Measurements from ENCODE around the gene KRTAP9-6. TPM values are rescaled to one million over a fixed set of nuclear protein-coding genes. Genes with fewer than 3 reads are reported as not detected.

KRTAP9-6 gene
- polyA plus RNA-seq, 2 of the 4 experiments (the other 2 are of a cell fraction): not detected

- no peak within 1 kb of the TSS for H3K27ac ChIP-seq
- no peak for FAIRE-seq
- no peak within 1 kb of the TSS for H3K4me2 ChIP-seq
- no peak; a peak in 1 of 6 replicates for ATAC-seq
- H3K4me3 ChIP-seq: no peak within 1 kb of the TSS
- 78% methylated on average over 7 of the region's 7 CpGs for WGBS (ENCODE audit: missing lambda C conversion rate)
- CTCF ChIA-PET: interaction anchor here (1.0 to 3.2 kb wide), 6 partner anchors 13 to 399 kb away, joined by 3 to 23 read pairs (median 4); no protein-coding TSS in a partner anchor
- no peaks in the 10 kb centered on the region for H3K9me3 ChIP-seq
- no peaks in the 10 kb centered on the region for H3K4me1 ChIP-seq
- no peak for DNase-seq (ENCODE audit: low read depth in 1 of 2, low spot score in 1 of 2)
- TF ChIP-seq HEYL (CRISPR knock-in tag; IDR thresholded peaks at IDR 0.05): no peak
- no peak for TF ChIP-seq FOSL2 (IDR thresholded peaks at IDR 0.05)
- TF ChIP-seq FOSL2 (CRISPR knock-in tag; IDR thresholded peaks at IDR 0.05): no peak
- POLR2A ChIA-PET: no interaction called here
Measured at GRCh38 chr17:41308918-41309359, 43.8 kb downstream of the KRTAP9-6 start, which contains the start of gene KRTAP16-1. Gene KRTAP16-1 (minus strand): TSS chr17:41309309. CDS start chr17:41309253, 56 bp downstream.

DNA sequence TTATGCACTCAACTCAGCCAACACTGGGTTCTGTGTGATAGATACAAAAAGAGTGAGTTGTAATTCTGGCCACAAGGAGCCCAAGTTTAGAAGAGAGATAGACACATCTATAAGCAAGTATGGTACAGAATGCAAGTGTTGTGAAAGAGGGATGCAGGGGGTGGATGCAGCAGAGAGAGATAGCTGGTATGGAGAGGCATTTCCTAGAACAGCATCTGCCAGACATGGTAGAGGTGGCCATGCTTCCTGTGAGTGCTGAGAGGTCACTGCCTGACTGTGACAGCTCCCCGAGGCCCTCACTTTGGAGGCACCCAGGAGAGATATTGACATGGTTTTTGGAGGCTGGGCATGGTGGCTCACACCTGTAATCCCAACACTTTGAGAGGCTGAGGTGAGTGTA, 45.9 kb downstream of the KRTAP9-6 start:
- ATAC-seq (no peak), FAIRE-seq (no peak), DNase-seq (ENCODE audit: low read depth in 1 of 2, low spot score in 1 of 2) (no peak)
- ChIA-PET CTCF (no interaction called here), POLR2A (no interaction called here)
- no peak overlapping the region for H3K4me2 ChIP-seq
- H3K4me1 ChIP-seq: no peaks in the 10 kb centered on the region
- WGBS (ENCODE audit: missing lambda C conversion rate): 33% methylated on average over 1 of the region's 1 CpG
- no peaks in the 10 kb centered on the region for H3K9me3 ChIP-seq
- no peak overlapping the region for H3K4me3 ChIP-seq
- TF ChIP-seq MAFK (IDR thresholded peaks at IDR 0.05; ENCODE audit: partially characterized antibody): no peak
- no peak for TF ChIP-seq FOSB (CRISPR knock-in tag; IDR thresholded peaks at IDR 0.05)
- TF ChIP-seq FOSL2 (IDR thresholded peaks at IDR 0.05): no peak
- TF ChIP-seq FOSL2 (CRISPR knock-in tag; IDR thresholded peaks at IDR 0.05): no peak
- TF ChIP-seq SREBF2 (IDR thresholded peaks at IDR 0.05): no peak
- no peak for TF ChIP-seq PHF8 (IDR thresholded peaks at IDR 0.05; ENCODE audit: borderline replicate concordance, low read depth)
- no peak for TF ChIP-seq ZC3H11A (IDR thresholded peaks at IDR 0.05)
- TF ChIP-seq TFCP2L1 (CRISPR knock-in tag; IDR thresholded peaks at IDR 0.05): no peak
- TF ChIP-seq EP300 (IDR thresholded peaks at IDR 0.05): no peak
- no peak for TF ChIP-seq BCL3 (IDR thresholded peaks at IDR 0.05)
- H3K27ac ChIP-seq: no peak overlapping the region

DNA sequence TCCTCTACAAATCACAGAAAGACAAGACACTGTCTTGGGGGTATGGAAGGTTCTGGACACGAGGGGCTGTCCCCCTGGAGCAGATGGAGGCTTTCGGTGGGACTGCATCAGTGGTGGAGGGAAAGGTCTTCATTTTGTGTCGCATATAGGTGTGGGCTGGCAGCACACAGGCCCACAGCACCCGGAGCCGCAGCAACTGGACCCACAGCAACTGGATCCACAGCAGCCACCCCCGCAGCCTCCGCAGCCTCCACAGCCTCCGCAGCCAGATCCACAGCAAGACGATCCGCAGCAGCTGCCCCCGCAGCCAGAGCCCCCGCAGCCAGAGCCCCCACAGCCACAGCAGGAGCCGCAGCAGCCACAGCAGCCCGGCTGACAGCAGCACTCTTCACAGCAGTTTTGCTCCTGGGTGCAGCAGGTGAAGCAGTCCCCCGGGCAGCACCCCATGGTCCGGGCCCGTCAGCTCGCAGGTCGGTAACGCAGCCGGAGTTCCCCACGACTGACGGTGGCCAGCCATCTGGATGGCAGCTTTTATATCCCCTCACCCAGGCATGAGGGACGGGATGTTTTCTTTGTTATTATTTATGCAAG, 50.1 kb downstream of the KRTAP9-6 start, which contains the start of gene KRTAP17-1:
Gene KRTAP17-1, minus strand, starts transcription at position 507 of the 591 bp plus-strand sequence. Its CDS starts 60 bp downstream, at position 447.
- TF ChIP-seq PHF8 (IDR thresholded peaks at IDR 0.05; ENCODE audit: borderline replicate concordance, low read depth) (no peak), CBX2 (IDR thresholded peaks at IDR 0.05; ENCODE audit: borderline replicate concordance, low read depth) (no peak), TFCP2L1 (CRISPR knock-in tag; IDR thresholded peaks at IDR 0.05) (no peak), HMGXB4 (CRISPR knock-in tag; IDR thresholded peaks at IDR 0.05; ENCODE audit: borderline replicate concordance) (no peak), KDM1A (IDR thresholded peaks at IDR 0.05; ENCODE audit: low read depth) (no peak), NFE2L2 (conservative IDR thresholded peaks at IDR 0.05; ENCODE audit: low read length) (no peak), POLR2AphosphoS2 (conservative IDR thresholded peaks at IDR 0.05; ENCODE audit: low read length) (no peak), EP300 (IDR thresholded peaks at IDR 0.05) (no peak), FOXS1 (CRISPR knock-in tag; IDR thresholded peaks at IDR 0.05) (no peak), HOXB5 (CRISPR knock-in tag; IDR thresholded peaks at IDR 0.05) (no peak), HOXA7 (CRISPR knock-in tag; IDR thresholded peaks at IDR 0.05) (no peak), MYC (IDR thresholded peaks at IDR 0.05; ENCODE audit: borderline replicate concordance, low read length) (no peak), RNF2 (IDR thresholded peaks at IDR 0.05; ENCODE audit: borderline replicate concordance, low read depth) (no peak), SMC3 (IDR thresholded peaks at IDR 0.05) (no peak), HEYL (CRISPR knock-in tag; IDR thresholded peaks at IDR 0.05) (no peak), MAFK (IDR thresholded peaks at IDR 0.05; ENCODE audit: partially characterized antibody) (no peak), NPAS2 (CRISPR knock-in tag; IDR thresholded peaks at IDR 0.05; ENCODE audit: borderline replicate concordance) (no peak)
- TF ChIP-seq, protein P1, sequence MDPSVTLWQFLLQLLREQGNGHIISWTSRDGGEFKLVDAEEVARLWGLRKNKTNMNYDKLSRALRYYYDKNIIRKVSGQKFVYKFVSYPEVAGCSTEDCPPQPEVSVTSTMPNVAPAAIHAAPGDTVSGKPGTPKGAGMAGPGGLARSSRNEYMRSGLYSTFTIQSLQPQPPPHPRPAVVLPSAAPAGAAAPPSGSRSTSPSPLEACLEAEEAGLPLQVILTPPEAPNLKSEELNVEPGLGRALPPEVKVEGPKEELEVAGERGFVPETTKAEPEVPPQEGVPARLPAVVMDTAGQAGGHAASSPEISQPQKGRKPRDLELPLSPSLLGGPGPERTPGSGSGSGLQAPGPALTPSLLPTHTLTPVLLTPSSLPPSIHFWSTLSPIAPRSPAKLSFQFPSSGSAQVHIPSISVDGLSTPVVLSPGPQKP (IDR thresholded peaks at IDR 0.05; ENCODE audit: low read depth, low read length): no peak
- TF ChIP-seq, protein P2, sequence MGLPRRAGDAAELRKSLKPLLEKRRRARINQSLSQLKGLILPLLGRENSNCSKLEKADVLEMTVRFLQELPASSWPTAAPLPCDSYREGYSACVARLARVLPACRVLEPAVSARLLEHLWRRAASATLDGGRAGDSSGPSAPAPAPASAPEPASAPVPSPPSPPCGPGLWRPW (IDR thresholded peaks at IDR 0.05): no peak
- no peak for FAIRE-seq
- CTCF ChIA-PET: interaction anchor here (0.6 to 4.3 kb wide), 5 partner anchors 13 to 682 kb away, joined by 4 to 25 read pairs (median 10); no protein-coding TSS in a partner anchor
- ATAC-seq: no peak
- no peak within 1 kb of the TSS for H3K4me2 ChIP-seq
- no peaks in the 10 kb centered on the region for H3K4me1 ChIP-seq
- WGBS (ENCODE audit: missing lambda C conversion rate): 78% methylated on average over 17 of the region's 24 CpGs
- H3K4me3 ChIP-seq: no peak within 1 kb of the TSS
- POLR2A ChIA-PET: no interaction called here
- no peak within 1 kb of the TSS for H3K27ac ChIP-seq
- H3K9me3 ChIP-seq: peaks cover 9% of the 10 kb centered on the region
- DNase-seq (ENCODE audit: low read depth in 1 of 2, low spot score in 1 of 2): no peak
